Activated gamma-delta T cell treated with Interleukin-2 at 50 U/mL for 16 hours (primary cell): ENCODE measurements around the gene TAAR9.
"Not testable (repeated sequence)": the region's sequence is repeated elsewhere in the genome, so short reads cannot be mapped to it uniquely, and the experiment has no call there.

Experiments used
- DNase-seq: peaks from one replicate; pipeline ENCODE4 v3.0.0-alpha.2; 2020

Gene TAAR9

DNA sequence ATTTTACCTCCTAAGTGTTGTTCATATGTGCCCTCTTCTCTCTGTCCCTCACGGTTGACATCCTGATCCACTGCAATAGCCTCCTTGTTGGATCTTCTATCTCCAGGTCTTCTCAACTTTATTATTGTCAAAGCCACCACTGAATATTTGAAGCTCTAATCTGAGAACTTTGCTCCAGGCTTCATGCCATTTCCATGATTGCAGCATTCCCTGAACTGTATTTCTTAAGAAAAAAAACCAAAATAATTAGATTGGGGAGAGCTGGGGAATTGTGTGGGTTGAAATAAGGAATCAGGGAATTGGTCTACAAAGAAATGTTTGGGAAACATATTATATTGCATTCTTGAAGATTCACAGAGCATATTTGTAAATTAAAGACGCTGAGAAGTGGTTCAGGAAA is 22.7 kb upstream of the TAAR9 start:
- no peak for DNase-seq

DNA sequence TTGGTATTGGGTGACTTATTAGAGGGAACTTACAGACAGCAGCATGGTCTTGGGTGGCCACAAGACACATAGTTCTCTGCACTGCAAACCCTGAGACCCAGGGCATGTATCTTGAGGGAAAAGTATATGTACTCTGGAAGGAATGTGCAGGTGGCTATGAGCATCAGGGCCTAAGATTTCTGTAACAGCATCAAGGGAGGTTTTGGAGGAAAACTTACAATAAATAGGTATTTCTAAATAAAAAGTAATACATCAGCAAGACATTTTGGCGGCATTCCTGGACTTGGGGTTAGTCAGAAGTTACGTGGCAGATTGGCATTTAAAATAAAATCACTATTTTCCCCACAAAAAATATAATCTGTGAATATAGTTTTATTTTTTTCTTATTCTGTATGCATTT is 17.1 kb upstream of the TAAR9 start:
- no peak for DNase-seq

GRCh38 chr6:132524646-132525045 is 13.4 kb upstream of the TAAR9 start:
- no peak for DNase-seq

GRCh38 chr6:132525866-132526265 is 12.2 kb upstream of the TAAR9 start:
- DNase-seq: no peak

DNA sequence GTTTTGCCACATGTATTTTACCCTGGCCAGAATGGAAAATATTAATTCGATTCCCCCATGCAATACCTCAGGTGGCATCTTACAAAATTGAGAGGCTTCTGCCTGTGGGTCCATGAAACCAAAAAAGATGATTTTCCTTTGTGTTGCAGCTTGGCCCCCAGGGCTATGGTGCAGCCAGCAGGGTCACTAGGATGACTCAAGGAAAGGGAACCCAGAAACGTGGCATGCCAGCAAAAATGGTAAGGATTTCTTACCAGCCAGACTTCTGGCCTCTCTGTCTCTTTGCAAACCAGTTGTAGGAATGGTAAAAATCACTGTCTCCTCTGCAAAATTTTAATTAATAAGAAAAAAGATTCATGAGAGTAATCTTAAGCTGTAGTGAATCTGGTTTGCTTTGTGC is 11.6 kb upstream of the TAAR9 start:
- DNase-seq: no peak

DNA sequence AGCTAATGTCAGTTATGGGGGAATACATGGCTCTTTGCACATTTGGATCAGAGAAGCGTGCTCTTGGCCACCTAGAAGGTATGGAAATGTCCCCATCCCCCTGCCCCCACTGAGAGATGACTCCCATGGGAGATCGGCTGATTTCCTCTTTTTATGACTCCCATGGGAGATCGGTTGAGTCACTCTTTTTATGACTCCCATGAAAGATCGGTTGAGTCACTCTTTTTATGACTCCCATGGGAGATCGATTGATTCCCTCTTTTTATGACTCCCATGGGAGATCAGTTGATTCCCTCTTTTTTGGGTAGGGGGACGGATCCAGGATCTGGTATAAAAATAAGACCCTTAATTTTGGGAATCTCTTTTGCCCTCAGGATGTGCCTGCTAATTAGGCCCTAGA is 10.3 kb upstream of the TAAR9 start:
- no peak for DNase-seq

- DNase-seq: peak; percentile 76
Observed at GRCh38 chr6:132530293-132530974, 7.6 kb upstream of the TAAR9 start.

- not testable (repeated sequence) for DNase-seq
Observed at GRCh38 chr6:132534546-132534945, 3.5 kb upstream of the TAAR9 start.

DNA sequence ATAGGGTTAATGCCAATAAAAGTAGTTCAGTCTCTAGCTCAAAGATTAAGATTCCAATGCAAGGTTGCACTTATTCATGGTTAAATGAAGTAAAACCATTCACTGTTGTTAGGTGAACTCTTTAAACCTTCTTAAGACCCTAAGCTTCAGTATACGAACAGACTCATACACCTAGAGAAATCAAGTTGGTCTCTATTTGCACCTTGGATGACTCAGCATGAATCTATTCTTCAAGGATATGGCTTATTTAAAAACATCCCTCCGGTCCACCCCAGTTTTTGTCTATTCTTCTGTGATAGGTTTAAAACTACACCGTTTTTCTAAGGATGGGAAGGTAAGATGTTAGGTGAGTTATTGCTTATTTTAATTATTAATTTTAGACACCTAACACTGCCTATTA is 932 bp upstream of the TAAR9 start:
- no peak for DNase-seq

- DNase-seq: no peak
Observed at GRCh38 chr6:132544826-132545225, 6.7 kb downstream of the TAAR9 start.

- no peak for DNase-seq
Observed at GRCh38 chr6:132548746-132549463, 10.8 kb downstream of the TAAR9 start.

DNA sequence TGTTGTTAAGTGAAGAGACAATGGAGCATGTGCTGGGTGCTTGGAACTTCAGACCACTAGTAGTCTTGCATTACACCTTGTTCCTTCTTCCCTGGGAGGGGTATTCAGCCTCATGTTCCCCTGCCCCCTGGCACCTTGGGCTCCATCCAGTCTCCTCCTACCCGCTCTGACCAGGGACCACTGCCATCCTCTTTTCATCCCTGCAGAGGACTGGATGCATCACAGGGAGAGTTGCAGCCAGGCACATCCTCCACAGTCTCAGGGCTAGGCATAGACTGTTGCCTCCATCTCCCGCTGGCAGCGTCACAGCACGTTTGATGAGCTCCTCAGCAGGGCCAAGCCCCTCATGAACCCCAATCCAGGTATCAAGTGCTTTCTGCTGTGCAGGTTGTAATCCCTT is 13.1 kb downstream of the TAAR9 start:
- DNase-seq: no peak

GRCh38 chr6:132552372-132552771 is 14.3 kb downstream of the TAAR9 start, which contains the start of gene TAAR8:
Gene TAAR8 (plus strand): TSS chr6:132552672. CDS start chr6:132552693, 21 bp downstream.
- DNase-seq: no peak

GRCh38 chr6:132560087-132560486 is 22.0 kb downstream of the TAAR9 start:
- not testable (repeated sequence) for DNase-seq

DNA sequence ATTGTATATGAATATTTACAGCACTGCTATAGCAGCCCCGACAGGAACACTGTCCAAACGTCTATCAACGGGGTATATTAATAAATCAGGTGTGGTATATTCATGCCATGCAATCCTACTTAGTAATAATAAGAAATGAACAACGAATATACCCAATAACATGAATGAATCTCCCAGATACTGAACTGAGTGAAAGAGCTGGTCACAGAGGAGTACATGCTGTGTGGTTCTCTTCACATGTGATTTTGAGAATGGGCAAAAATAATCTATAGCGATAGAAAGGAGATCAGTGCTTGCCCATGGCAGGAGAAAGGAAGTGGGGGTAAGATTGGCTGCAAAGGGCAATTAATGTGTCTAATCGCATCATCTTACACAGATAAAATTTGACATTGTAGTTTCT is 28.3 kb downstream of the TAAR9 start:
- DNase-seq: no peak

DNA sequence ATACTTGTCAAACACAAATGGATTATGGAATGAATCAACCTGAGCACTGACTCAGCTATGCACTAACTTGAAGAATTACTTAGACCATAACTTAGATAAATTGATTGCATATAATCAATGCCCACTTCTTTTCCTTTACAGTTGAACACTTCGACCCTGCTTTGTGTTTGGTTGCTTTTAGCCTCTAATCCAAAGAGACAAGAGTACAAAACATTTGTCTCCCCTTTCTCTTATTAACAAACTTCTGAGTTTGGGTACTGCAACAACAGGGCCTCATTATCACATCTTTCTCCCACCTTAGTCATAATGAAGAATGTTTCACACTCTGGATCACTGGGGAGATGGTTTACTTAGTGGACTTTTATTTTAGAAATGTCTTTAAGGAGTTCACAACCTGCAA is 29.5 kb downstream of the TAAR9 start:
- DNase-seq: no peak

GRCh38 chr6:132568611-132569010 is 30.5 kb downstream of the TAAR9 start:
- DNase-seq: no peak

- no peak for DNase-seq
Observed at GRCh38 chr6:132569170-132569569, 31.1 kb downstream of the TAAR9 start.

GRCh38 chr6:132570221-132570777 is 32.2 kb downstream of the TAAR9 start, which contains the start of gene TAAR6:
Gene TAAR6 (plus strand): TSS chr6:132570322. CDS start chr6:132570322, 0 bp downstream.
- no peak for DNase-seq

GRCh38 chr6:132571774-132572173 is 33.7 kb downstream of the TAAR9 start:
- DNase-seq: no peak

DNA sequence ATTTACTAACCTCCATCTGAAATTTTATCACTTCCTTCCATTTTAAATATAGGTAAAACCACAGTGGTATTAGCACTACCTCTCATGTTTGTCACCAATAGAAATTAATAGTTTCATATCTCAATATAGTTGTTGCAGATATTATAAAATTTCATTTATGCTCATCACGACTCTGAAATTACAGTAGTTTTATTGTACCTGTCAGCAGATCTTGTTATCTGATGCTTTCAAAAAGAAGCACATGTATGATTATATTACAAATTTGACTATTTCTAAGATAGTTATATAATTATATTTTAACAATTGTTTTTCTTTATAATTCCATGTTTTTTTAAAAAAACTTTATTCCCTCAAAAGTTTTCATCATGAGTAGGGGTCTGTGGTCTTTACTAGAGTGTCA is 46.6 kb downstream of the TAAR9 start:
- no peak for DNase-seq

- DNase-seq: no peak
Observed at GRCh38 chr6:132587424-132587823, 49.3 kb downstream of the TAAR9 start.
